WI38 (cell line): ENCODE results near the gene CIB4.

Experiments used
- H3K4me3 ChIP-seq: 2 replicates; pipeline ENCODE4 v1.5.1; 2011; ENCODE audit warnings: low read depth, mild to moderate bottlenecking, control low read depth, low read length
- TF ChIP-seq, protein P1 (sequence below): IDR thresholded peaks from 2 replicates; pipeline ENCODE4 v1.5.1; 2012; ENCODE audit warnings: low read depth, mild to moderate bottlenecking, control low read depth, low read length

Gene CIB4

DNA sequence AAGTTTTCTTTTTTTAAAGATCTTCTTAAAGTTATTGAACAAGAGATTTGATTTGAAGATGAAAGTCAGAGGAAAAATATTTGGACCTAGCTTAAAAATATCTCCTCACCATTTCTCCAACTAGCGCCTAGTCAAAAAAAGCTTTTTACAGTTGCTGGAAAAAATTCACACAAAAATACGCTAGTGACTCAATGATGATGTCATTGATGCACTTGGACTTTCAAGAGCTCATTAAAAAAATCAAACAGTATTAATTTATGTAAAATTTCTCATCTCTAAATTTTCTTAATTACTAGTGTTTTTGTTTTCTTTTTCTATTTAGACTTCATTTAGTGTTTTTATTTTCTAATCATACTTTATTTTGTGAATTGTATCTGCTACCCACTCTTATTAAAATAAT, 41.8 kb downstream of the CIB4 start:
- H3K4me3 ChIP-seq, result no peak overlapping the region
- TF ChIP-seq, protein P1, sequence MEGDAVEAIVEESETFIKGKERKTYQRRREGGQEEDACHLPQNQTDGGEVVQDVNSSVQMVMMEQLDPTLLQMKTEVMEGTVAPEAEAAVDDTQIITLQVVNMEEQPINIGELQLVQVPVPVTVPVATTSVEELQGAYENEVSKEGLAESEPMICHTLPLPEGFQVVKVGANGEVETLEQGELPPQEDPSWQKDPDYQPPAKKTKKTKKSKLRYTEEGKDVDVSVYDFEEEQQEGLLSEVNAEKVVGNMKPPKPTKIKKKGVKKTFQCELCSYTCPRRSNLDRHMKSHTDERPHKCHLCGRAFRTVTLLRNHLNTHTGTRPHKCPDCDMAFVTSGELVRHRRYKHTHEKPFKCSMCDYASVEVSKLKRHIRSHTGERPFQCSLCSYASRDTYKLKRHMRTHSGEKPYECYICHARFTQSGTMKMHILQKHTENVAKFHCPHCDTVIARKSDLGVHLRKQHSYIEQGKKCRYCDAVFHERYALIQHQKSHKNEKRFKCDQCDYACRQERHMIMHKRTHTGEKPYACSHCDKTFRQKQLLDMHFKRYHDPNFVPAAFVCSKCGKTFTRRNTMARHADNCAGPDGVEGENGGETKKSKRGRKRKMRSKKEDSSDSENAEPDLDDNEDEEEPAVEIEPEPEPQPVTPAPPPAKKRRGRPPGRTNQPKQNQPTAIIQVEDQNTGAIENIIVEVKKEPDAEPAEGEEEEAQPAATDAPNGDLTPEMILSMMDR, result no peak

DNA sequence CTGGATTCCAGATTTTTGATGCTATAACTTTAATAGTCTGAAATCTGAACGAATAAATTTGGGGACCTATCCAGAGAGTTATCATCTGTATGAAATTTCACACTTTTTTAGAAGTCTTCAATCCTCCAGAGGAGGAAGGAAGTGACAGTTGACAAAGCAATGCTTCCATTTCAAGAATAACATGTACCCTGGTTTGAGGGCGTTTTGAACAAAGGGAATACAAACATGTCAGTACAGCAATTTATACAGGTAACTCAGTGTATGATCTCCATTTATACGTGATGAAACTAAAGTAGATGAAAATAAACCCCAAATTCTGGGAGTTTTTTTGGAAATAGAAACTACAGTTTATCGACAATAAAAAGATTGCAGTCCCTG, 42.2 kb downstream of the CIB4 start:
- no peak overlapping the region for H3K4me3 ChIP-seq
- TF ChIP-seq, protein P1, result no peak

DNA sequence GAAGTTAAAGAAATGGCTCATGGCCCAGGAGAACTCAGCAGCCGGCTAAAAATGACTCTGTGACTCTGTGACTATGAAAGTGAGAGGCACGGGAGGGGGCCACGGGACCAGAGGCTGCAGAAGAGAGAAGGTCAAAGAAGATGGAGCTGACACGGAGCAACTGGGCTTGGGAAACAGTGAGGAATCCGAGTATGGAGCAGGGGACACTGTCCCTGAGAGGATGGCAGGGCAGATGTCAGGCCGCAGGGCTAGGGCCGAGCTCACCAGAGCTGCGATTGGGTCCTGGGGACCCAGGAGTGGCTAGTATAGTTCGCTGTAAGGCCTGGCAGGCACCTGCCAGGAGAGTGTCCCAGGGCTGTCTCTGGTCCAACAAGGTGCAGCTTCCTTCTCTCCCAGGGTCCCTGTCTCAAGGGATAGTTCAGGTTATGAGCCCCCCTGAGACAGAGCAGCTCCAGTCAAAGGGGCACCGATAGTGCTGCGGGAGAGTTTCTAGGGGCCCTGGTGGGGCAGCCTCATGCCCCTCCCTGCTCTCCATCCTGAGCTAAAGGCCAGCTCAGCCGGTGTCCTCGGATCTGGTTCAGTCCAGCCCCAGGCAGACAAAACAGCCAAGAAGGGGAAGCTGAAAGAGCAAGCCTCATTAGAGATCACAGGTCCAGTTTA, 42.7 kb downstream of the CIB4 start:
- H3K4me3 ChIP-seq, result no peak overlapping the region
- TF ChIP-seq, protein P1, result no peak

DNA sequence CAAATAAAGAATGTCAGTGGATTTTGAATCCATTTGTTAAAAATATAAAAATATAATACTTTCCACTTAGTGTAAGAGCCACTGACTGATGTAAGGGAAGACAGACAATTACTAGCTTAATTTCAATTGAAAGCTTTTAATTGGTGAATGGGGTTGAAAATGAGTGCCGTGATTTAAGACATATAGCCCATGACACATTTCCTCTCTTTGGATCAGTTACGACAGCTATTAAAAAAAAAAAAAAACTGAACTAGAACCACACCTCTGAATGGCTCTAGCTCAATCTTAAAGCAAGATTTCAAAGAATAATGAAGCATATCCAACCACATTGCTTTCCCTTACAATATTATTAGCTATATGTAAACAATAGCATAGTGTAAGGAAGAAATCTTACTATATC, 44.0 kb downstream of the CIB4 start:
- TF ChIP-seq, protein P1, result no peak
- H3K4me3 ChIP-seq, result no peak overlapping the region

DNA sequence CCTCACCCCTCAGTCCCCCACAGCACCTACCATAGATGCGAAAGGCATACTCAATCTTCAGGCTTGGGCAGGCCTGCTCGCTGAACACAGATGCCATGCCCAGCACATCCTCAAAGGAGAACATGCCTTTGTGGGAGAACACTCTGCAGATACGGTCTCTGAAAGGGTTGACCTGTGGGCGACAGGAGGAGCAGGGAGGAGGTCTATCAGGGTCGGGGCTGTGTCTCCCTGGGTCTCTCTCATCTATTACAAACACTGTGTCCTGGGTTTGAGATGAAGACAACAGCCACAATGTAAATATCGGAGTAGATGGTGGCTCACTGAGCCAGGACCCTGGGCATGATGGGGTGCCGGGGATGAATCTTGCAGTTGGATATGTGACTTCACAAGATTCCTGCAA, 46.0 kb downstream of the CIB4 start:
- no peak overlapping the region for H3K4me3 ChIP-seq
- TF ChIP-seq, protein P1, result no peak

DNA sequence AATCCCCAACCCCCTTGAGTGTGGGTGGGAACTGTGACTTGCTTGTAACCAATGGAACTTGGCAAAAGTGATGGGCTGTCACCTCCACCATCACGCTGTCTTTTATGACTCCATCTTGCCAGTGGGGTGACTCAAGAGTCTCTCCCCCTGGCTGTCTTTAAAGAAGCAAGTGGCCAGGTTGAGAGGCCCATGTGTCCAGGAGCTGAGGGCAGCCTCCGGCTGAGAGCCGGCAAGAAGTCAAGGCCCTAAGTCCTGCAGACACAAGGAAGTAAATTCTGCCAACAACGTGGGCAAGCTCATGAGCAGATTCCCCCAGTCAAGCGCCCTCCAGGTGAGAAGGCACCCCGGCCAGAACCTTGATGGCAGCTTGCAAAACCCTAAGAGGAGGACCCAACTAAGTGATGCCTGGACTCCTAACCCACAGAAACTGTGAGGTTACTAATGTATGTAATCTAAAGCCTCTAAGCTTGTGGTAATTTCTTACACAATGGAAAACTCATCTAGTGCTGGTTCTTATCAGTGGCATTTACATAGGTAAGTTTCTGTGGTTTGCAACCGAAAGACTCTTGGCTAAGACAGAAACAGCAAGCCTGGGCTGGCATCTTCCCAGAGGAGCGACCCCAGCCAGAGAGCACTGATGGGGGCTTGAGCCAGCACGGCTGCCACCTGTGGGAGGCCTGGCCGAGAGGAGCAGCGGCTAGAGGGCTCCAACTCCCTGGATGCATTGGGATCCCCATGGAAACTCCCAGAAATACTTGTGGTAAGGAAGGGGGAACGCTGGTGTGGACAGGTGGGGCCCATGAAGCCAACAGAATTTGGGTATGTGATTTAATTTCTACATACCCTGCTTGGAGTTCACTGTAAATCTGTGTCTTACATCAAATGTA, 49.3 kb downstream of the CIB4 start:
- H3K4me3 ChIP-seq, result no peak overlapping the region
- TF ChIP-seq, protein P1, result no peak

DNA sequence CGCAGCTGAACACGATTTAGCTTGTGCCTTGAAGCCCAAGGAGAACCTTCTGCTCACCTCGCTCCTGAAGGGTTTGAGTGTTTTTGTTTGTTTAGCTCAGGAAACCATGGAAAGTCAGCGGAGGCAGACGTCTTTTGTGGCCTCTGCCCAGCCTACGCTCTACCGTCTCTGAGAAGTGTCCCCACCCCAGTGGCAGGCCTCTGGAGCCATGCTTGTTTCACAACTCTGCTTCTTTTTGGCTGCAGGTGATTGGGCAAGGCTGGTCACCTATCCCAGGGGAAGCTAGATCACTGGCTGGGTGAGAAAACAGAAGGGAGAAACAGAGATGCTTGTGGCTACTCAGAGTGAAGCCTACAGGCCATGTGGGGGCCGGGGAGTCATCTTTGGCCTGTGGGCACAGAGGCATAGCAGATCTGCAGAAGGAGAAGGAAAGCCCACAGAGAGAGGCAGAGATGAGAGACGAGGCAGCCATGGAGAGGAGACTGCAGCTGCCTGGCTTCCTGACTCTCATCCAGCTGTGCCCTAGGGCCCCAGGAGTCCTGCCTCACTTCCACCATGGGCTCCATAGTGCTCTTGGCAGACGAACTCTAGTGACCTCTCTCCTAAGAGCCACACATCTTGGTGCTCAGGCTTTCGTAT, 50.1 kb downstream of the CIB4 start:
- H3K4me3 ChIP-seq, result no peak overlapping the region
- TF ChIP-seq, protein P1, result no peak
